ENCODE data around the gene NTF4.
"Not testable (repeated sequence)": the region's sequence is repeated elsewhere in the genome, so short reads cannot be mapped to it uniquely, and the experiment has no call there.

The NTF4 gene

GRCh38 chr19:49020931-49021895, 43.4 kb downstream of the NTF4 start:
- DNase-seq (ENCODE audit: low read depth): no peak

- DNase-seq (ENCODE audit: low read depth): no peak
Observed at GRCh38 chr19:49020342-49020741, 44.3 kb downstream of the NTF4 start.

- peak; percentile 40 for DNase-seq (ENCODE audit: low read depth)
Observed at GRCh38 chr19:49019242-49019932, 45.2 kb downstream of the NTF4 start.

GRCh38 chr19:49018388-49019241, 46.0 kb downstream of the NTF4 start:
- DNase-seq (ENCODE audit: low read depth): not testable (repeated sequence)

- peak; percentile 44 for DNase-seq (ENCODE audit: low read depth)
Observed at GRCh38 chr19:49017666-49018351, 46.8 kb downstream of the NTF4 start.

GRCh38 chr19:49017041-49017665, 47.5 kb downstream of the NTF4 start, which contains the start of gene LHB:
TSS of gene LHB (minus strand) at chr19:49017091. CDS start at chr19:49017081, 10 bp downstream.
- no peak for DNase-seq (ENCODE audit: low read depth)

- DNase-seq (ENCODE audit: low read depth): no peak
Observed at GRCh38 chr19:49016067-49016839, 48.4 kb downstream of the NTF4 start.

- no peak for DNase-seq (ENCODE audit: low read depth)
Observed at GRCh38 chr19:49014870-49015255, 49.8 kb downstream of the NTF4 start.

- DNase-seq (ENCODE audit: low read depth): no peak
Observed at GRCh38 chr19:49014123-49014869, 50.3 kb downstream of the NTF4 start.

- no peak for DNase-seq (ENCODE audit: low read depth)
Observed at GRCh38 chr19:49011194-49011593, 53.4 kb downstream of the NTF4 start.

Measured in stimulated activated CD8-positive, alpha-beta memory T cell treated with anti-CD3 and anti-CD28 coated beads, Interleukin-15, amount 100 ng/mL, for 1 hour (primary cell).